H9 (cell line): Measurements from ENCODE around the gene CDH5. TPM values are rescaled to one million over a fixed set of nuclear protein-coding genes. Genes with fewer than 3 reads are reported as not detected.

Experiments
- DNase-seq: peaks from one replicate; pipeline ENCODE4 v3.0.0-alpha.2; 2017
- H2AFZ ChIP-seq: one replicate; pipeline ENCODE4 v1.6.1; 2013; ENCODE audit warnings: mild to moderate bottlenecking, low read length, control low read depth, moderate library complexity
- H2AK5ac ChIP-seq: 2 replicates; pipeline ENCODE4 v1.6.1; 2013; ENCODE audit warnings: low read length, control low read depth, mixed read lengths; ENCODE audit not compliant: insufficient read length
- H2BK120ac ChIP-seq: one replicate; pipeline ENCODE4 v1.6.1; 2013; ENCODE audit warnings: low read depth, mild to moderate bottlenecking, low read length, control low read depth, inconsistent platforms; ENCODE audit not compliant: poor library complexity, severe bottlenecking
- H2BK12ac ChIP-seq: 2 replicates; pipeline ENCODE4 v1.6.1; 2013; ENCODE audit warnings: low read length, control low read depth, mixed read lengths, low read depth; ENCODE audit not compliant: insufficient read length
- H2BK15ac ChIP-seq: 2 replicates; pipeline ENCODE4 v1.6.1; 2013; ENCODE audit warnings: low read depth, low read length, control low read depth
- H2BK20ac ChIP-seq: one replicate; pipeline ENCODE4 v1.6.1; 2013; ENCODE audit warnings: low read depth, mild to moderate bottlenecking, low read length, control low read depth, inconsistent platforms; ENCODE audit not compliant: poor library complexity, severe bottlenecking
- H2BK5ac ChIP-seq: 2 replicates; pipeline ENCODE4 v1.6.1; 2013; ENCODE audit warnings: low read length, control low read depth, mixed read lengths; ENCODE audit not compliant: insufficient read length
- H3K14ac ChIP-seq: 2 replicates; pipeline ENCODE4 v1.6.1; 2013; ENCODE audit warnings: low read length, control low read depth; ENCODE audit not compliant: insufficient read depth
- H3K18ac ChIP-seq: 2 replicates; pipeline ENCODE4 v1.6.1; 2013; ENCODE audit warnings: low read depth, mild to moderate bottlenecking, mixed read lengths, low read length, control low read depth; ENCODE audit not compliant: insufficient read length
- H3K23ac ChIP-seq: 2 replicates; pipeline ENCODE4 v1.6.1; 2013; ENCODE audit warnings: low read length, control low read depth, mixed read lengths, low read depth; ENCODE audit not compliant: insufficient read length
- H3K23me2 ChIP-seq: 2 replicates; pipeline ENCODE4 v1.6.1; 2013; ENCODE audit warnings: low read depth, mild to moderate bottlenecking, mixed read lengths, low read length, control low read depth; ENCODE audit not compliant: insufficient read length, poor library complexity, severe bottlenecking
- H3K27ac ChIP-seq: 2 replicates; pipeline ENCODE4 v1.5.1; 2013; ENCODE audit warnings: low read length, control low read depth, mixed read lengths, low read depth; ENCODE audit not compliant: insufficient read length
- H3K27me3 ChIP-seq: 2 replicates; pipeline ENCODE4 v1.6.1; 2013; ENCODE audit warnings: low read length, control low read depth, inconsistent platforms; ENCODE audit not compliant: insufficient read depth
- H3K4ac ChIP-seq: 2 replicates; pipeline ENCODE4 v1.6.1; 2013; ENCODE audit warnings: low read depth, mild to moderate bottlenecking, control low read depth, inconsistent platforms, low read length, moderate library complexity
- H3K4me1 ChIP-seq: 2 replicates; pipeline ENCODE4 v1.6.1; 2013; ENCODE audit warnings: low read length, control low read depth, inconsistent platforms; ENCODE audit not compliant: insufficient read depth
- H3K4me2 ChIP-seq: 2 replicates; pipeline ENCODE4 v1.6.1; 2013; ENCODE audit warnings: low read length, control low read depth, mixed read lengths; ENCODE audit not compliant: insufficient read length, insufficient read depth
- H3K56ac ChIP-seq: 2 replicates; pipeline ENCODE4 v1.6.1; 2013; ENCODE audit warnings: low read depth, mild to moderate bottlenecking, mixed read lengths, low read length, control low read depth; ENCODE audit not compliant: insufficient read length
- H3K79me1 ChIP-seq: 2 replicates; pipeline ENCODE4 v1.6.1; 2013; ENCODE audit warnings: low read depth, mild to moderate bottlenecking, moderate library complexity, low read length, control low read depth, inconsistent platforms; ENCODE audit not compliant: insufficient read depth, poor library complexity, severe bottlenecking
- H3K79me2 ChIP-seq: 2 replicates; pipeline ENCODE4 v1.6.1; 2013; ENCODE audit warnings: low read length, control low read depth, inconsistent platforms; ENCODE audit not compliant: insufficient read depth
- H3K9ac ChIP-seq: 2 replicates; pipeline ENCODE4 v1.6.1; 2013; ENCODE audit warnings: low read length, control low read depth, mixed read lengths; ENCODE audit not compliant: insufficient read length; ENCODE audit errors: extremely low read depth
- H3K9me3 ChIP-seq: one replicate; pipeline ENCODE4 v1.6.1; 2013; ENCODE audit warnings: low read depth, low read length, inconsistent platforms; ENCODE audit not compliant: control insufficient read depth
- H3T11ph ChIP-seq: one replicate; pipeline ENCODE4 v1.6.1; 2013; ENCODE audit warnings: mild to moderate bottlenecking, low read length, control low read depth, inconsistent platforms
- H4K20me1 ChIP-seq: one replicate; pipeline ENCODE4 v1.6.1; 2013; ENCODE audit not compliant: control insufficient read depth, insufficient read length, insufficient read depth
- H4K5ac ChIP-seq: 2 replicates; pipeline ENCODE4 v1.6.1; 2013; ENCODE audit warnings: low read depth, mild to moderate bottlenecking, mixed read lengths, low read length, control low read depth; ENCODE audit not compliant: insufficient read length
- H4K8ac ChIP-seq: replicated peaks from 2 replicates; pipeline ENCODE4 v1.6.1; 2013; ENCODE audit warnings: low read length, control low read depth, mixed read lengths, low read depth; ENCODE audit not compliant: insufficient read length
- H4K91ac ChIP-seq: 2 replicates; pipeline ENCODE4 v1.6.1; 2013; ENCODE audit warnings: low read depth, mild to moderate bottlenecking, moderate library complexity, mixed read lengths, low read length, control low read depth; ENCODE audit not compliant: insufficient read length
- H3K27ac Mint-ChIP-seq, 3 experiments: 2 replicates in 2 of 3; 3 replicates in 1 of 3; pipeline ENCODE4 v1.8.0; 2020 to 2021; ENCODE audit warnings: mixed read lengths in 3 of 3, mild to moderate bottlenecking in 1 of 3, moderate library complexity in 1 of 3
- H3K27me3 Mint-ChIP-seq: 2 replicates; pipeline ENCODE4 v1.8.0; 2021; ENCODE audit warnings: low read depth, mild to moderate bottlenecking, moderate library complexity, mixed read lengths
- H3K36me3 Mint-ChIP-seq, 3 experiments: 2 replicates in 2 of 3; 3 replicates in 1 of 3; pipeline ENCODE4 v1.8.0; 2020 to 2021; ENCODE audit warnings: low read depth in 3 of 3, mixed read lengths in 3 of 3; ENCODE audit not compliant: insufficient read depth in 1 of 3
- H3K4me1 Mint-ChIP-seq, 2 experiments: 2 replicates each; pipeline ENCODE4 v1.8.0; 2020; ENCODE audit warnings: mixed read lengths in 2 of 2
- H3K4me3 Mint-ChIP-seq, 2 experiments: 2 replicates in 1 of 2; 3 replicates in 1 of 2; pipeline ENCODE4 v1.8.0; 2020 to 2021; ENCODE audit warnings: mild to moderate bottlenecking in 2 of 2, mixed read lengths in 2 of 2, moderate library complexity in 1 of 2
- H3K9me3 Mint-ChIP-seq, 2 experiments: 2 replicates in 1 of 2; 3 replicates in 1 of 2; pipeline ENCODE4 v1.8.0; 2020; ENCODE audit warnings: mild to moderate bottlenecking in 2 of 2, mixed read lengths in 2 of 2, moderate library complexity in 1 of 2
- CTCF ChIP-seq: fragments of 200-600 bp; sonication (generic); conservative IDR thresholded peaks from 3 replicates; pipeline ENCODE4 v1.8.0; 2021; ENCODE audit warnings: antibody characterized with exemption, mild to moderate bottlenecking
- WGBS: extraction: QIAGEN DNeasy Blood & Tissue Kit; methylation state at CpG from one replicate; pipeline ENCODE4 v1.1.7; 2013; ENCODE audit warnings: missing lambda C conversion rate, low lambda C conversion rate, mixed read lengths; ENCODE audit not compliant: insufficient read length; ENCODE audit errors: extremely low coverage; 5-methylcytosine and 5-hydroxymethylcytosine counted together
- total RNA-seq: library from RNA; stranded (reverse); gene quantifications from 2 replicates; pipeline ENCODE4 v1.2.1, GENCODE V29; 2021

CDH5 gene
- total RNA-seq, 1 experiment from 2014 or later, result 0.20 TPM

GRCh38 chr16:66380421-66380820, 13.9 kb downstream of the CDH5 start:
- 100% methylated on average over 1 of the region's 3 CpGs for WGBS
- Histone ChIP-seq H2AK5ac (no peak overlapping the region), H3K23ac (no peak overlapping the region), H3K23me2 (no peaks in the 10 kb centered on the region), H3K27me3 (no peaks in the 10 kb centered on the region), H2BK12ac (no peak overlapping the region), H4K91ac (no peak overlapping the region), H3K9ac (no peak overlapping the region), H3K79me2 (no peaks in the 10 kb centered on the region), H3K27ac (no peak overlapping the region), H2BK15ac (no peak overlapping the region), H3K9me3 (no peaks in the 10 kb centered on the region), H2BK5ac (no peak overlapping the region), H4K20me1 (no peaks in the 10 kb centered on the region), H2BK120ac (no peak overlapping the region), H3K4me2 (no peak overlapping the region), H3K18ac (no peak overlapping the region), H4K5ac (no peak overlapping the region), H4K8ac (no peak overlapping the region), H3K79me1 (no peaks in the 10 kb centered on the region), H3T11ph (no peak overlapping the region), H3K4ac (no peak overlapping the region), H2AFZ (no peak overlapping the region), H2BK20ac (no peak overlapping the region), H3K4me1 (no peaks in the 10 kb centered on the region; the same call in 1 of the 2 replicates), H3K14ac (no peak overlapping the region), H3K56ac (no peak overlapping the region)
- H3K9me3 Mint-ChIP-seq, result peaks cover 5 to 6% of the 10 kb centered on the region in 2 experiments; a peak in 4 of 5 replicates
- H3K36me3 Mint-ChIP-seq, result peaks cover 0 to 2% (median 0%) of the 10 kb centered on the region in 3 experiments; a peak in 4 of 7 replicates
- H3K27me3 Mint-ChIP-seq, result peaks cover 2% of the 10 kb centered on the region
- peaks cover 15 to 18% of the 10 kb centered on the region in 2 experiments for H3K4me1 Mint-ChIP-seq
- no peak for TF ChIP-seq CTCF
- H3K4me3 Mint-ChIP-seq, result no peak overlapping the region
- DNase-seq, result no peak
- no peak overlapping the region for H3K27ac Mint-ChIP-seq
